Vagina (tissue), 2 donors: ENCODE data around the gene ANKRD34B. TPM values are rescaled to one million over a fixed set of nuclear protein-coding genes. Genes with fewer than 3 reads are reported as not detected.

ENCODE experiments used
- DNase-seq, 2 donors: peaks; one replicate each; pipeline ENCODE4 v3.0.0-alpha.2; 2017; ENCODE audit errors: extremely low spot score in 2 of 2
- H3K27ac ChIP-seq: fragments of 200-600 bp; sonication (generic); one replicate; pipeline ENCODE4 v1.5.1; 2019
- H3K27me3 ChIP-seq: fragments of 200-600 bp; sonication (generic); one replicate; pipeline ENCODE4 v1.5.1; 2019
- H3K36me3 ChIP-seq, 2 donors: fragments of 200-600 bp; sonication (generic); one replicate each; pipeline ENCODE4 v1.5.1; 2017 to 2019
- H3K4me1 ChIP-seq: fragments of 200-600 bp; sonication (generic); one replicate; pipeline ENCODE4 v1.5.1; 2019
- H3K4me3 ChIP-seq, 2 donors: fragments of 200-600 bp; sonication (generic); 1 replicate in 1 of 2; 2 replicates in 1 of 2; pipeline ENCODE4 v1.5.1; 2016 to 2019
- H3K9me3 ChIP-seq: fragments of 200-600 bp; sonication (generic); one replicate; pipeline ENCODE4 v1.5.1; 2019
- POLR2A ChIP-seq, 2 donors: fragments of 450-650 bp; IDR thresholded peaks; one replicate each; pipeline ENCODE4 v1.6.1; 2017; ENCODE audit warnings: antibody characterized with exemption in 2 of 2, mild to moderate bottlenecking in 2 of 2, moderate library complexity in 2 of 2
- POLR2AphosphoS5 ChIP-seq, 2 donors: sonication (generic); formaldehyde crosslinking; IDR thresholded peaks; one replicate each; pipeline ENCODE4 v1.9.0; 2017; ENCODE audit warnings: antibody characterized with exemption in 2 of 2, mild to moderate bottlenecking in 2 of 2, low read depth in 1 of 2; ENCODE audit not compliant: insufficient read depth in 1 of 2
- intact Hi-C: fragments of 100-400 bp; cut with DNase I; formaldehyde crosslinking; loops from one replicate; pipeline ENCODE4 v1.15.1; 2023
- total RNA-seq: library from RNA; depleted of rRNA; stranded (reverse); fragments of >200 nt; gene quantifications from one replicate; pipeline ENCODE4 v1.2.3, GENCODE V29; 2016
- TF ChIP-seq, protein P1 (sequence below), 3 experiments: fragments of 450-650 bp in 2 of 3; fragments of 200-600 bp in 1 of 3; sonication (generic) in 1 of 3; IDR thresholded peaks; one replicate each; pipeline ENCODE4 v1.5.1; 2017 to 2019; ENCODE audit warnings: antibody characterized with exemption in 3 of 3, mild to moderate bottlenecking in 2 of 3, moderate library complexity in 2 of 3

The ANKRD34B gene
- total RNA-seq, 1 donor from 2014 or later, result not detected

DNA sequence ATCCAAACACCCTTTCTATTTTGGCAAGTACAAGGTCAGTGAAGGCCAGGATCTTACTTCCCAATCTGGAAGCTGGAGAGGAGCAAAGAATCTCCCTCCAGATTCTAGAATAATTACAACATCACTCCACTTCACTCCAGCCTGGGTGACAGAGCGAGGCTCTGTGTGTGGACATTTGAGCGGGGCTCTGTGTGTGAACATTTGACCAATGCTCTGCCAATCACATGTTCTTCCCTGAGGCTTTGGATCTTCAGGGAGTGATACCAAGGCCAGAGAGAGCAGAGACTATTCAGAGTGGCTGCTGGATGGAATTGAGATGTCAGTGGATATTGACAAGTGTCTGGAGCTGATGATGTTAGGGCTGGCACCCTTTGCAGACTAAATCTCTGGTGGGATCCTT lies 24.7 kb upstream of the ANKRD34B start:
- H3K4me3 ChIP-seq, result no peak overlapping the region
- DNase-seq, result no peak
- H3K27ac ChIP-seq, result no peak overlapping the region

DNA sequence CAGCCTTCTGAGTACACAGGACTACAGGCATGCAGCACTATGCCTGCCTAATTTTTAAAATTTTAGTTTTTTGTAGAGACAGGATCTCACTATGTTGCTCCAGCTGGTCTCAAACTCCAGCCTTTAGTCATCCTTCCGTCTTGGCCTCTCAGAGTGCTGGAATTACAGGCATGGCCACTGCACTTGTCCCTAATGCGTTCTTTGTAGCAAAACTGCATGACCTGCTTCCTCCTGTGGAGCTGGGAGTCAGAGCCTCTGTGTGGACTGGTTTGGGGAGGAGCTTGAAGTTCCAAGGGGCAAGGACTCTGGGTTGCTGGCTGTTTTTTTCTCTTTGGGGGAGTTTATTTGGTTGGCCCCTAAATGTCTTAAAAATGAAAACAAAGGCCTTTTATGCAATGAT lies 22.7 kb upstream of the ANKRD34B start:
- no peak overlapping the region for H3K27ac ChIP-seq
- no peaks in the 10 kb centered on the region for H3K9me3 ChIP-seq
- H3K4me1 ChIP-seq, result no peaks in the 10 kb centered on the region
- DNase-seq, result no peak
- TF ChIP-seq POLR2A (IDR thresholded peaks at IDR 0.05) (no peak), POLR2AphosphoS5 (IDR thresholded peaks at IDR 0.05; ENCODE audit: insufficient read depth in 1 of 2, low read depth in 1 of 2) (no peak)
- TF ChIP-seq, protein P1, sequence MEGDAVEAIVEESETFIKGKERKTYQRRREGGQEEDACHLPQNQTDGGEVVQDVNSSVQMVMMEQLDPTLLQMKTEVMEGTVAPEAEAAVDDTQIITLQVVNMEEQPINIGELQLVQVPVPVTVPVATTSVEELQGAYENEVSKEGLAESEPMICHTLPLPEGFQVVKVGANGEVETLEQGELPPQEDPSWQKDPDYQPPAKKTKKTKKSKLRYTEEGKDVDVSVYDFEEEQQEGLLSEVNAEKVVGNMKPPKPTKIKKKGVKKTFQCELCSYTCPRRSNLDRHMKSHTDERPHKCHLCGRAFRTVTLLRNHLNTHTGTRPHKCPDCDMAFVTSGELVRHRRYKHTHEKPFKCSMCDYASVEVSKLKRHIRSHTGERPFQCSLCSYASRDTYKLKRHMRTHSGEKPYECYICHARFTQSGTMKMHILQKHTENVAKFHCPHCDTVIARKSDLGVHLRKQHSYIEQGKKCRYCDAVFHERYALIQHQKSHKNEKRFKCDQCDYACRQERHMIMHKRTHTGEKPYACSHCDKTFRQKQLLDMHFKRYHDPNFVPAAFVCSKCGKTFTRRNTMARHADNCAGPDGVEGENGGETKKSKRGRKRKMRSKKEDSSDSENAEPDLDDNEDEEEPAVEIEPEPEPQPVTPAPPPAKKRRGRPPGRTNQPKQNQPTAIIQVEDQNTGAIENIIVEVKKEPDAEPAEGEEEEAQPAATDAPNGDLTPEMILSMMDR (IDR thresholded peaks at IDR 0.05), result no peak
- H3K27me3 ChIP-seq, result no peaks in the 10 kb centered on the region
- no peak overlapping the region for H3K4me3 ChIP-seq
- intact Hi-C loops, result no loop called here
- H3K36me3 ChIP-seq, result no peaks in the 10 kb centered on the region

More for the DNA sequence above, 24.7 kb upstream of the ANKRD34B start:
- Histone ChIP-seq H3K27me3 (no peaks in the 10 kb centered on the region), H3K9me3 (no peaks in the 10 kb centered on the region), H3K36me3 (no peaks in the 10 kb centered on the region), H3K4me1 (no peaks in the 10 kb centered on the region)
- TF ChIP-seq, protein P1 (IDR thresholded peaks at IDR 0.05), result no peak
- TF ChIP-seq POLR2A (IDR thresholded peaks at IDR 0.05) (no peak), POLR2AphosphoS5 (IDR thresholded peaks at IDR 0.05; ENCODE audit: insufficient read depth in 1 of 2, low read depth in 1 of 2) (no peak)
- intact Hi-C loops, result no loop called here

DNA sequence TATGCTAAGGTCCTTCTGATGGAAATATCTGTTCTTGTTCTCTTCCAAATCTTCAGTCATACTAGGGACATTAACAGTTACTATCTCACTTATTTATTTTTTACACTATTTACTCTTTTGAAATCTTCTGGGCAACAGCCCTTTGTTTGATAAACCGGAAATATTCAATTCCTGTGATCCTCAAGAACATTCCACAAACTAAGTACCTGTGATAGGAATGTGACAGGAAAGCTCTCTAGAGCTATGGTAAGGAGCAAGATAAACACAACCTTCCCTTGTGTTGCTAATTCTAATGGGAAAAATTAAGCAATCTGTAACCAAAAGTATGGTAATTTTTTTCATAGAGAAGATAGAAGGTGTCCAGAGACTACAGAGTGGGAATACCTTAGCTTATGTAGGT lies 22.0 kb upstream of the ANKRD34B start:
- intact Hi-C loops, result no loop called here
- Histone ChIP-seq H3K9me3 (no peaks in the 10 kb centered on the region), H3K36me3 (no peaks in the 10 kb centered on the region), H3K27me3 (no peaks in the 10 kb centered on the region), H3K4me3 (no peak overlapping the region), H3K4me1 (no peaks in the 10 kb centered on the region), H3K27ac (no peak overlapping the region)
- no peak for DNase-seq
- TF ChIP-seq POLR2A (IDR thresholded peaks at IDR 0.05), result no peak
- TF ChIP-seq, protein P1 (IDR thresholded peaks at IDR 0.05), result no peak
- TF ChIP-seq POLR2AphosphoS5 (IDR thresholded peaks at IDR 0.05; ENCODE audit: insufficient read depth in 1 of 2, low read depth in 1 of 2), result no peak

DNA sequence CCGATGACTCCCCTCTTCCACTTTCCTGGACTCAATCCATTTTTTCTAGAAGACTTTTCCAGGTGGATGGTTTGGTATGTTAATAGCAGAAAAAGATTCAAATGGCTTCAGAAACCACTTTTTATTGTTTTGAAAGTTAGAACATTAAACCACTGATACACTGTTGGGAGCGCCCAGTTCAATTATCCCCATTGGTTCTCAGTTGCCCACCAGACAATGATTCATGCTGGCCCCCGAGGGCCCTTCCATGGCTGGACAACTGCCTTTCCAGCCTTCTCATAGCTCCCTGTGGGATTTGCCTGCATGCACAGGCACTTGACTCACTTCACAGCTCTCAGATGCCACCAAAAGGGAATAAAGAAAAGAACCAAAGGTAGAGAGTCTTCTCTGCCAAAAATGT lies 21.3 kb upstream of the ANKRD34B start:
- intact Hi-C loops, result no loop called here
- Histone ChIP-seq H3K4me1 (no peaks in the 10 kb centered on the region), H3K27me3 (no peaks in the 10 kb centered on the region), H3K9me3 (no peaks in the 10 kb centered on the region), H3K4me3 (no peak overlapping the region), H3K27ac (no peak overlapping the region), H3K36me3 (no peaks in the 10 kb centered on the region)
- no peak for DNase-seq
- TF ChIP-seq, protein P1 (IDR thresholded peaks at IDR 0.05), result no peak
- TF ChIP-seq POLR2AphosphoS5 (IDR thresholded peaks at IDR 0.05; ENCODE audit: insufficient read depth in 1 of 2, low read depth in 1 of 2) (no peak), POLR2A (IDR thresholded peaks at IDR 0.05) (no peak)

DNA sequence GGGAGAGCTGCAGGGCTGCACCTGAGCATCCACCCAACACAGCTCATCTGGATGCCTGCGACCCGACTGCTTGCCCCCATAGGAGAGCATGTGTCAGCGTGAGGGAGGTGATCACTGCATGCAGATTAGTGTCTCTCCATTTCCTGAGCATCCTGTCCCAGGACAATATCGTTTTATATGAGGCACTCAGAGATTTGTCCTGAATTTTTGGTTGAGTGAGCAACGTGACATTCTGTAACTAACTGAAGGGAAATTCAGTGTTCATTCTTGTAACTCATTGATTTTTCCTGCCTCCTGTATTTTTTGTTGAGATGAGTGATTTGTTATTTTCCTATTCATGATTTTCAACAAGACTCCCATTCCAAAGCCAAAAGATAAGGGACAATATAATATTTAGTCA lies 20.7 kb upstream of the ANKRD34B start:
- no peaks in the 10 kb centered on the region for H3K36me3 ChIP-seq
- H3K27ac ChIP-seq, result no peak overlapping the region
- DNase-seq, result no peak
- no peaks in the 10 kb centered on the region for H3K4me1 ChIP-seq
- no peak overlapping the region for H3K4me3 ChIP-seq
- H3K9me3 ChIP-seq, result no peaks in the 10 kb centered on the region
- TF ChIP-seq POLR2AphosphoS5 (IDR thresholded peaks at IDR 0.05; ENCODE audit: insufficient read depth in 1 of 2, low read depth in 1 of 2), result no peak
- TF ChIP-seq POLR2A (IDR thresholded peaks at IDR 0.05), result no peak
- TF ChIP-seq, protein P1 (IDR thresholded peaks at IDR 0.05), result no peak
- intact Hi-C loops, result no loop called here
- no peaks in the 10 kb centered on the region for H3K27me3 ChIP-seq
